Activated T-helper 2 cell treated with anti-CD3 and anti-CD28 coated beads, Interferon-gamma antibody, Interleukin-2, Interleukin-4, amounts not matched to agents 10 μg/mL and 5 μg/mL and 100 μg/mL, durations not matched to agents 14 hours and 24 hours and 36 hours (primary cell): ENCODE results near the gene CDH23. TPM values are rescaled to one million over a fixed set of nuclear protein-coding genes. Genes with fewer than 3 reads are reported as not detected.

ENCODE experiments used
- DNase-seq: peaks from one replicate; pipeline ENCODE4 v3.0.0; 2021; ENCODE audit warnings: low spot score
- H3K27ac Mint-ChIP-seq: one replicate; pipeline ENCODE4 v1.8.0; 2021; ENCODE audit warnings: mixed read lengths
- H3K27me3 Mint-ChIP-seq: one replicate; pipeline ENCODE4 v1.8.0; 2021; ENCODE audit warnings: low read depth, mixed read lengths
- H3K36me3 Mint-ChIP-seq: one replicate; pipeline ENCODE4 v1.8.0; 2021; ENCODE audit warnings: low read depth, mixed read lengths
- H3K4me1 Mint-ChIP-seq: one replicate; pipeline ENCODE4 v1.8.0; 2021; ENCODE audit warnings: low read depth, mixed read lengths
- H3K4me3 Mint-ChIP-seq: one replicate; pipeline ENCODE4 v1.8.0; 2021; ENCODE audit warnings: low read depth, mild to moderate bottlenecking, moderate library complexity, mixed read lengths
- H3K9me3 Mint-ChIP-seq: one replicate; pipeline ENCODE4 v1.8.0; 2021; ENCODE audit warnings: mixed read lengths
- intact Hi-C: fragments of 100-400 bp; cut with micrococcal nuclease; formaldehyde crosslinking; loops from one replicate; pipeline ENCODE4 v1.15.1; 2023
- total RNA-seq: library from RNA; stranded (reverse); gene quantifications from 2 replicates; pipeline ENCODE4 v1.2.3, GENCODE V29; 2022

CDH23 gene
- total RNA-seq, 1 donor from 2014 or later = 0.55 TPM

DNA sequence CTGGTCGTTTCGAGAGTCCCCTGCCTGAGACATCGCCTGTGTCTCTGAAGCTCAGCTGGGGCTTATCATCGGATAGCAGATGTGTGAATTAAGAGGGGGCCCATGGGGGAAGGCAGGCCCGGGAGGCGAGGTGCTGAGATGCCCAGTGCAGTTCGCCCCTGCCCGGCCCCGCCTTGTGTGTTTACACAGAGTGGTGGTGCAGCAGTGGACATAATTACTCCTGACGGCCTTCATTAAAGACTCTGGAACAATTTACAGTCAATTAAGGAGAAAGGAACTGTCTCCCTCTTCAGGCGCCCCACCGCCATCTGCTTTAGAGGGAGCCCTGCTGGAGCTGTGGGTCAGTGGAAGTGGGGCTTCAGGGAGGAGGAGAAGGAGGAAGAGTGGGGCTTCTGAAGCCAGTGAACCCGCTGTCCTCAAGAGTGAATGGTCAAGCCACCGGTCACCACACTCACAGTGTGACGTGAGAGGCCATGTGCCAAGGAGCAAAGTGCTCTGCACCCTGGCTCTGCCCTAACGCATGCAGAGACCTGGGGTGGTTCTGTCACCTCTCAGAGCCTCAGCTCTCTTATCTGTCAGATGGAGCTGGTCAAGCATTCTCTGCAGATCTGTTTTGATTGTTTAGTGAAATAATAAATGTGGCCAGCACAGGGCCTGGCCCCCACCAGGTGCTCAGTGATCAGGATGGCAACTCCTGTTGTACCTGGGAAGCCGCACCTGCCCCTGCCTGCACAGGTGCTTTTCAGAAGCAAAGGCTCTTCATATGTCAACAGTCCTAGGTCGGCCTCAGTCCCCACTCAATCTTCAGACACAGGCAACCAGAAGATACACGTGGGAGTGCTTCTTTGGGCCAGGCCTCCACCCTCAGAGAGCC lies 65.6 kb downstream of the CDH23 start:
- Mint-ChIP-seq H3K36me3 (no peaks in the 10 kb centered on the region), H3K27me3 (no peaks in the 10 kb centered on the region), H3K4me1 (no peaks in the 10 kb centered on the region), H3K27ac (no peak overlapping the region), H3K9me3 (no peaks in the 10 kb centered on the region), H3K4me3 (no peak overlapping the region)
- no peak for DNase-seq
- intact Hi-C loops = no loop called here

GRCh38 chr10:71463111-71463510 lies 66.4 kb downstream of the CDH23 start:
- no peaks in the 10 kb centered on the region for H3K36me3 Mint-ChIP-seq
- intact Hi-C loops = no loop called here

GRCh38 chr10:71465551-71466252 lies 69.0 kb downstream of the CDH23 start:
- Mint-ChIP-seq H3K36me3 (no peaks in the 10 kb centered on the region), H3K4me1 (no peaks in the 10 kb centered on the region)
- intact Hi-C loops = no loop called here

More at GRCh38 chr10:71463111-71463510, 66.4 kb downstream of the CDH23 start:
- DNase-seq = no peak
- no peak overlapping the region for H3K27ac Mint-ChIP-seq
- no peaks in the 10 kb centered on the region for H3K9me3 Mint-ChIP-seq
- no peak overlapping the region for H3K4me3 Mint-ChIP-seq
- no peaks in the 10 kb centered on the region for H3K4me1 Mint-ChIP-seq
- no peaks in the 10 kb centered on the region for H3K27me3 Mint-ChIP-seq

GRCh38 chr10:71466330-71466729 lies 69.6 kb downstream of the CDH23 start:
- H3K4me1 Mint-ChIP-seq = no peaks in the 10 kb centered on the region
- DNase-seq = no peak
- no peaks in the 10 kb centered on the region for H3K9me3 Mint-ChIP-seq
- H3K27me3 Mint-ChIP-seq = no peaks in the 10 kb centered on the region
- no peak overlapping the region for H3K27ac Mint-ChIP-seq
- intact Hi-C loops = no loop called here
- no peaks in the 10 kb centered on the region for H3K36me3 Mint-ChIP-seq
- H3K4me3 Mint-ChIP-seq = no peak overlapping the region

More at GRCh38 chr10:71465551-71466252, 69.0 kb downstream of the CDH23 start:
- no peak overlapping the region for H3K27ac Mint-ChIP-seq
- no peak for DNase-seq
- no peaks in the 10 kb centered on the region for H3K9me3 Mint-ChIP-seq
- no peak overlapping the region for H3K4me3 Mint-ChIP-seq
- H3K27me3 Mint-ChIP-seq = no peaks in the 10 kb centered on the region

DNA sequence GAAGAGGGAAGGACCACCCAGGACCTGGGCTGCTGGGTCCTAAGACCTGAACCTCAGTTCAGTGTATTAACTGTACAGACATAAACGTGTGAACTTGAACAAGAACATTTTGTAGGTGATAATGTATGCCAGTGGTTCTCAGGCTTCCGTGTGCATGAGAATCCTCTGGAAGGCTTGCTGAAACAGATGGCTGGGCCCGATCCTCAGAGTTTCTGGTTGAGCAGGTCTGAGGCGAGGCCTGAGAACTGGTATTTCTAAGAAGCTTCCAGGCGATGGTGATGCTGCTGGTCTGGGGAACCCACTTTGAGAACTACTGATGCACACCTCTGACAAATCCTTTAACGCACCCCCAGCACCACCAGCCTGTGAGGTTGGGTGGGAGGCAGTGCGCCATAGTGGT lies 70.4 kb downstream of the CDH23 start:
- DNase-seq = no peak
- no peak overlapping the region for H3K27ac Mint-ChIP-seq
- no peaks in the 10 kb centered on the region for H3K4me1 Mint-ChIP-seq
- no peaks in the 10 kb centered on the region for H3K36me3 Mint-ChIP-seq
- intact Hi-C loops = no loop called here
- no peak overlapping the region for H3K4me3 Mint-ChIP-seq
- no peaks in the 10 kb centered on the region for H3K27me3 Mint-ChIP-seq
- H3K9me3 Mint-ChIP-seq = no peaks in the 10 kb centered on the region

DNA sequence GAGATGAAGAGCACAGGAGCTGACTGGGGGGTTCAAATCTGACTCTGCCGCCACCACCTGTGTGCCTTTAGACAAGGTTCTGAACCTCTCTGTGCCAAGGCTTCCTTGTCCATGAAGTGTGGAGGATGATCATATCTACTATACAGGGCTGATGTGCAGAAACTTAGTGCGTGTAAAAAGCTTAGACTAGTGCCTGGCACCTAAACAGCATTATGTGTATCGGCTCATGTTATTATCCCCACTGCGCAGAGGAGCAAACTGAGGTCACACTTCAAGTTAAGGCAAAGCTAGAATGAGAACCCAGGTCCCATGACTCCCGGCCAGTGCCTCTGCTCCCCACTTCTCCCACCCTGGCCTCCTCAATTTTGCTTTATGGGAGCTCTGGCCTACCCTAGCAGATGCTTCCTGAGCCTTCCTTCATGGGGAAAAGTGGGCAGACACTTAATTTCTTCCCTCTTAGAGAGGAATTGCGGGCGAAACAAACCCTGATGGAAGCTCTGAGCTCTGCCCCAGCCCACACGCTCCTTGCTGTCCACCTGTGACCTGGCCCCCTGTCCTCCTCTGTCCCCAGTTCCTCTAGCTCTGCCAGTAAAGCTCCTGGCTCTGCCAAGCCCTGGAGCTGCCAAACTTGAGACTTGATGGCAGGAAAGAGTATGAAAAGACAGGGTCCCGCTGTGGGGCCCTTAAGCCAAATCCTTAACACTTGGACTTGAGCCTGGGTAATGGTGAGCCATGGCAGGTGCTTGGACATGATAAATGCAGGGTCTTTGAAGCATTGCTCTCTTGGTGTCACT lies 71.0 kb downstream of the CDH23 start:
- no peaks in the 10 kb centered on the region for H3K4me1 Mint-ChIP-seq
- H3K9me3 Mint-ChIP-seq = no peaks in the 10 kb centered on the region
- no peak overlapping the region for H3K27ac Mint-ChIP-seq
- no peaks in the 10 kb centered on the region for H3K27me3 Mint-ChIP-seq
- intact Hi-C loops = no loop called here
- DNase-seq = no peak
- no peaks in the 10 kb centered on the region for H3K36me3 Mint-ChIP-seq
- H3K4me3 Mint-ChIP-seq = no peak overlapping the region

DNA sequence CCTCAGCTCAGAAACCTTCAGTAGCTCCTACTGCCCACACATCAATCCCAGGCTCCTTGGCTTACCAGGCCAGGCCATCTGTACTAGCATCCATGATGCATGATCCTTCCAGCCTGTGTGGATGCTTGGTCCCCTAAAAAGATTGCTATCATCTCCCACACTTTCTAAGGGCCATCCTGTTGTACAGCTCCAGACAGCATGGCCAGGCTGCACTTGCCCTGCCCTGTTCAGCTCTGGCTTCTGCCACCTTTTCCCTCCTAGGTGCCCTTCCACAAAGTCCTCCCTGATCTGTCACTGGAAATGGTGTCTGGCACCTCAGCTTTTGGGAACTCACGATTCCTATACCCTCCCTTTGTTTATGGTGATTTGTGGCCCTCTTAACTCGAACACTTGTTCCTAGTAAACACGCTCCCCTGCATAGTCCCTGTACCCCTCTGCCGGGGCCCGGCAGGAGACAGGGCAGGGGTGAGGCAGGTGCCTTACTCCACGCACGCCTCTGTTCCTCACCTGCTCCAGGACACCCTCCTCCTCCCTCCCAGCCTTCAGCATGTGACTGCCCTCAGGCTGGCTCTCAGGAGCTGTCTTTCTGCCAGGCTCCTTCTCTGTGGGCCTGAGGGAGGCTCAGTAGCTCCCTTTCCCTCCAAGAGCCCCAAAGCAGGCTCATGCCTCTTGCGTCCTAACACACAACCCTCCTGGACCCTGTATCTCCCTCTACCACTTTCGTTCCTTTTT lies 71.8 kb downstream of the CDH23 start:
- no peaks in the 10 kb centered on the region for H3K36me3 Mint-ChIP-seq
- no peak overlapping the region for H3K27ac Mint-ChIP-seq

DNA sequence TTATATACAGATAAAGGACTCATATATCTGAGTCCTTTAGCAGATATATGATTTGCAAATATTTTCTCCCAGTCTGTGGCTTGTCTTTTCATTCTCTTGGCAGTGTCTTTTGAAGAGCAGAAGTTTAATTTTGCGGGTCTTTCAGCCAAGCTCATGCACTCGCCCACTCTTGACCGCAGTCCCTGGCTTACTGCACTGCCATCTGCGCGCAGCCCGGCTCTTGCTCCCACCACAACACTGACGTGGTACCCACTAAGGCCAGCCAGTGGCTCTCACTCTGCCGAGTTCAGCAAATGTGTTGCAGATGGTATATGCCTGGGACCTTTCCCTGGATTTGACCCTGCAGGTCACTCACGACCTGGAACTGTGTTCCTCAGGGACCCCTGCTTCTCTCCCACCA lies 74.3 kb downstream of the CDH23 start:
- Mint-ChIP-seq H3K27me3 (no peaks in the 10 kb centered on the region), H3K9me3 (no peaks in the 10 kb centered on the region)

More for the DNA sequence above, 71.8 kb downstream of the CDH23 start:
- intact Hi-C loops = no loop called here
- Mint-ChIP-seq H3K27me3 (no peaks in the 10 kb centered on the region), H3K4me1 (no peaks in the 10 kb centered on the region), H3K4me3 (no peak overlapping the region), H3K9me3 (no peaks in the 10 kb centered on the region)
- DNase-seq = no peak

GRCh38 chr10:71471957-71472365 lies 75.2 kb downstream of the CDH23 start:
- intact Hi-C loops = no loop called here
- peaks cover 2% of the 10 kb centered on the region for H3K4me1 Mint-ChIP-seq
- no peak overlapping the region for H3K27ac Mint-ChIP-seq
- H3K4me3 Mint-ChIP-seq = no peak overlapping the region
- no peaks in the 10 kb centered on the region for H3K9me3 Mint-ChIP-seq
- H3K27me3 Mint-ChIP-seq = no peaks in the 10 kb centered on the region
- no peak for DNase-seq
- no peaks in the 10 kb centered on the region for H3K36me3 Mint-ChIP-seq

More for the DNA sequence above, 74.3 kb downstream of the CDH23 start:
- no peaks in the 10 kb centered on the region for H3K36me3 Mint-ChIP-seq
- intact Hi-C loops = no loop called here
- peaks cover 2% of the 10 kb centered on the region for H3K4me1 Mint-ChIP-seq
- no peak overlapping the region for H3K4me3 Mint-ChIP-seq
- DNase-seq = no peak
- H3K27ac Mint-ChIP-seq = no peak overlapping the region

GRCh38 chr10:71472466-71472865 lies 75.7 kb downstream of the CDH23 start:
- Mint-ChIP-seq H3K36me3 (no peaks in the 10 kb centered on the region), H3K4me1 (peaks cover 2% of the 10 kb centered on the region), H3K27ac (no peak overlapping the region), H3K9me3 (no peaks in the 10 kb centered on the region), H3K4me3 (no peak overlapping the region), H3K27me3 (peaks cover 2% of the 10 kb centered on the region)
- intact Hi-C loops = no loop called here
- no peak for DNase-seq

- H3K27me3 Mint-ChIP-seq = peaks cover 2% of the 10 kb centered on the region
- DNase-seq = no peak
- no peaks in the 10 kb centered on the region for H3K9me3 Mint-ChIP-seq
- H3K36me3 Mint-ChIP-seq = no peaks in the 10 kb centered on the region
- peaks cover 2% of the 10 kb centered on the region for H3K4me1 Mint-ChIP-seq
- H3K4me3 Mint-ChIP-seq = no peak overlapping the region
- H3K27ac Mint-ChIP-seq = no peak overlapping the region
- intact Hi-C loops = no loop called here
Observed at GRCh38 chr10:71472912-71473311, 76.2 kb downstream of the CDH23 start.
